GM18499 (cell line): ENCODE data around the gene SLC1A5.
"Not testable (repeated sequence)": the region's sequence is repeated elsewhere in the genome, so short reads cannot be mapped to it uniquely, and the experiment has no call there.

ENCODE experiments used
- ATAC-seq: cut with Tn5 transposase; IDR thresholded peaks from one replicate; pipeline ENCODE4 v1.9.1; 2021; ENCODE audit warnings: moderate number of reproducible peaks; ENCODE audit not compliant: insufficient read depth, unreplicated experiment

The SLC1A5 gene

GRCh38 chr19:46788262-46788967 is at the start of gene SLC1A5:
Gene SLC1A5 (minus strand): TSS chr19:46788594. CDS start chr19:46787965, 629 bp downstream.
- ATAC-seq = no peak

GRCh38 chr19:46838160-46838559 is 49.8 kb upstream of the SLC1A5 start:
- no peak for ATAC-seq

GRCh38 chr19:46834984-46835383 is 46.6 kb upstream of the SLC1A5 start:
- ATAC-seq = no peak

- ATAC-seq = no peak
Measured at GRCh38 chr19:46834121-46834520, 45.7 kb upstream of the SLC1A5 start.

- no peak for ATAC-seq
Measured at GRCh38 chr19:46830864-46831263, 42.5 kb upstream of the SLC1A5 start.

- no peak for ATAC-seq
Measured at GRCh38 chr19:46828484-46828883, 40.1 kb upstream of the SLC1A5 start.

GRCh38 chr19:46825731-46826055 is 37.3 kb upstream of the SLC1A5 start:
- ATAC-seq = no peak

GRCh38 chr19:46824890-46825730 is 36.7 kb upstream of the SLC1A5 start:
- ATAC-seq = no peak

- no peak for ATAC-seq
Measured at GRCh38 chr19:46823049-46823448, 34.7 kb upstream of the SLC1A5 start.

- not testable (repeated sequence) for ATAC-seq
Measured at GRCh38 chr19:46822410-46822787, 34.0 kb upstream of the SLC1A5 start.

- no peak for ATAC-seq
Measured at GRCh38 chr19:46821512-46822409, 33.4 kb upstream of the SLC1A5 start.

GRCh38 chr19:46818812-46819211 is 30.4 kb upstream of the SLC1A5 start:
- ATAC-seq = no peak

- no peak for ATAC-seq
Measured at GRCh38 chr19:46815833-46816627, 27.6 kb upstream of the SLC1A5 start.

- no peak for ATAC-seq
Measured at GRCh38 chr19:46813839-46814358, 25.5 kb upstream of the SLC1A5 start.

GRCh38 chr19:46812977-46813838 is 24.8 kb upstream of the SLC1A5 start:
- ATAC-seq = no peak

GRCh38 chr19:46809534-46810272 is 21.3 kb upstream of the SLC1A5 start:
- ATAC-seq = no peak

GRCh38 chr19:46806656-46807055 is 18.3 kb upstream of the SLC1A5 start:
- no peak for ATAC-seq

GRCh38 chr19:46804432-46804831 is 16.0 kb upstream of the SLC1A5 start:
- ATAC-seq = not testable (repeated sequence)
